Stimulated activated naive CD8-positive, alpha-beta T cell treated with anti-CD3 and anti-CD28 coated beads, Interleukin-15, Interleukin-2, amounts not matched to agents 100 ng/mL and 50 ng/mL, for 24 hours (primary cell): ENCODE results near the gene INPP4B.

Source experiments
- H3K27ac Mint-ChIP-seq: one replicate; pipeline ENCODE4 v1.8.0; 2021; ENCODE audit warnings: mild to moderate bottlenecking, mixed read lengths
- H3K27me3 Mint-ChIP-seq: one replicate; pipeline ENCODE4 v1.8.0; 2021; ENCODE audit warnings: mixed read lengths
- H3K36me3 Mint-ChIP-seq: one replicate; pipeline ENCODE4 v1.8.0; 2021; ENCODE audit warnings: low read depth, mixed read lengths
- H3K4me1 Mint-ChIP-seq: one replicate; pipeline ENCODE4 v1.8.0; 2021; ENCODE audit warnings: low read depth, mixed read lengths
- H3K4me3 Mint-ChIP-seq: one replicate; pipeline ENCODE4 v1.8.0; 2021; ENCODE audit warnings: mild to moderate bottlenecking, mixed read lengths
- H3K9me3 Mint-ChIP-seq: one replicate; pipeline ENCODE4 v1.8.0; 2021; ENCODE audit warnings: mixed read lengths

Gene INPP4B

GRCh38 chr4:142282870-142283431, 563.1 kb downstream of the INPP4B start:
- Mint-ChIP-seq H3K36me3 (peaks cover 13% of the 10 kb centered on the region), H3K27ac (no peak overlapping the region), H3K4me1 (peaks cover 24% of the 10 kb centered on the region), H3K4me3 (no peak overlapping the region), H3K27me3 (no peaks in the 10 kb centered on the region), H3K9me3 (no peaks in the 10 kb centered on the region)

- H3K4me3 Mint-ChIP-seq: no peak overlapping the region
- H3K36me3 Mint-ChIP-seq: peaks cover 18% of the 10 kb centered on the region
- H3K9me3 Mint-ChIP-seq: no peaks in the 10 kb centered on the region
- no peak overlapping the region for H3K27ac Mint-ChIP-seq
- peaks cover 28% of the 10 kb centered on the region for H3K4me1 Mint-ChIP-seq
- no peaks in the 10 kb centered on the region for H3K27me3 Mint-ChIP-seq
These were observed 564.1 kb downstream of the INPP4B start for GRCh38 chr4:142281999-142282398.

GRCh38 chr4:142278663-142279062, 567.4 kb downstream of the INPP4B start:
- peaks cover 20% of the 10 kb centered on the region for H3K36me3 Mint-ChIP-seq
- H3K4me3 Mint-ChIP-seq: no peak overlapping the region
- H3K4me1 Mint-ChIP-seq: peaks cover 46% of the 10 kb centered on the region
- no peaks in the 10 kb centered on the region for H3K27me3 Mint-ChIP-seq
- H3K9me3 Mint-ChIP-seq: no peaks in the 10 kb centered on the region
- H3K27ac Mint-ChIP-seq: no peak overlapping the region

- Mint-ChIP-seq H3K36me3 (peaks cover 20% of the 10 kb centered on the region), H3K27me3 (no peaks in the 10 kb centered on the region), H3K9me3 (no peaks in the 10 kb centered on the region), H3K4me3 (no peak overlapping the region), H3K4me1 (peaks cover 51% of the 10 kb centered on the region), H3K27ac (no peak overlapping the region)
These were observed 567.9 kb downstream of the INPP4B start for GRCh38 chr4:142278171-142278570.

GRCh38 chr4:142274137-142274536, 572.0 kb downstream of the INPP4B start:
- H3K4me3 Mint-ChIP-seq: no peak overlapping the region
- H3K36me3 Mint-ChIP-seq: peaks cover 48% of the 10 kb centered on the region
- H3K4me1 Mint-ChIP-seq: peaks cover 61% of the 10 kb centered on the region
- no peaks in the 10 kb centered on the region for H3K27me3 Mint-ChIP-seq
- H3K27ac Mint-ChIP-seq: peak overlapping the region; percentile 64
- no peaks in the 10 kb centered on the region for H3K9me3 Mint-ChIP-seq

GRCh38 chr4:142272452-142272851, 573.6 kb downstream of the INPP4B start:
- H3K36me3 Mint-ChIP-seq: peaks cover 52% of the 10 kb centered on the region

GRCh38 chr4:142271832-142272231, 574.3 kb downstream of the INPP4B start:
- H3K27ac Mint-ChIP-seq: no peak overlapping the region
- H3K27me3 Mint-ChIP-seq: no peaks in the 10 kb centered on the region
- peaks cover 67% of the 10 kb centered on the region for H3K4me1 Mint-ChIP-seq
- H3K4me3 Mint-ChIP-seq: no peak overlapping the region
- peaks cover 52% of the 10 kb centered on the region for H3K36me3 Mint-ChIP-seq
- no peaks in the 10 kb centered on the region for H3K9me3 Mint-ChIP-seq

More at GRCh38 chr4:142272452-142272851, 573.6 kb downstream of the INPP4B start:
- Mint-ChIP-seq H3K27ac (no peak overlapping the region), H3K9me3 (no peaks in the 10 kb centered on the region), H3K4me3 (no peak overlapping the region), H3K27me3 (no peaks in the 10 kb centered on the region), H3K4me1 (peaks cover 66% of the 10 kb centered on the region)

GRCh38 chr4:142267101-142267500, 579.0 kb downstream of the INPP4B start:
- Mint-ChIP-seq H3K36me3 (peaks cover 73% of the 10 kb centered on the region), H3K9me3 (no peaks in the 10 kb centered on the region), H3K4me1 (peaks cover 65% of the 10 kb centered on the region), H3K4me3 (no peak overlapping the region), H3K27ac (no peak overlapping the region), H3K27me3 (no peaks in the 10 kb centered on the region)

- Mint-ChIP-seq H3K4me3 (no peak overlapping the region), H3K4me1 (peaks cover 67% of the 10 kb centered on the region), H3K27ac (peak overlapping the region; percentile 59), H3K27me3 (no peaks in the 10 kb centered on the region), H3K9me3 (no peaks in the 10 kb centered on the region), H3K36me3 (peaks cover 77% of the 10 kb centered on the region)
These were observed 580.2 kb downstream of the INPP4B start for GRCh38 chr4:142265946-142266345.

- Mint-ChIP-seq H3K9me3 (no peaks in the 10 kb centered on the region), H3K27ac (peak overlapping the region; percentile 59), H3K4me1 (peaks cover 66% of the 10 kb centered on the region), H3K27me3 (no peaks in the 10 kb centered on the region), H3K4me3 (no peak overlapping the region), H3K36me3 (peaks cover 76% of the 10 kb centered on the region)
These were observed 580.6 kb downstream of the INPP4B start for GRCh38 chr4:142265536-142265935.

- Mint-ChIP-seq H3K27me3 (no peaks in the 10 kb centered on the region), H3K27ac (peak overlapping the region; percentile 56), H3K4me3 (peak overlapping the region; percentile 3), H3K4me1 (peaks cover 66% of the 10 kb centered on the region), H3K9me3 (no peaks in the 10 kb centered on the region), H3K36me3 (peaks cover 75% of the 10 kb centered on the region)
These were observed 581.1 kb downstream of the INPP4B start for GRCh38 chr4:142264961-142265360.

GRCh38 chr4:142262956-142263355, 583.1 kb downstream of the INPP4B start:
- no peaks in the 10 kb centered on the region for H3K9me3 Mint-ChIP-seq
- no peak overlapping the region for H3K27ac Mint-ChIP-seq
- H3K36me3 Mint-ChIP-seq: peaks cover 69% of the 10 kb centered on the region
- no peak overlapping the region for H3K4me3 Mint-ChIP-seq
- H3K4me1 Mint-ChIP-seq: peaks cover 51% of the 10 kb centered on the region
- H3K27me3 Mint-ChIP-seq: no peaks in the 10 kb centered on the region

- Mint-ChIP-seq H3K36me3 (peaks cover 54% of the 10 kb centered on the region), H3K9me3 (peaks cover 3% of the 10 kb centered on the region), H3K27me3 (no peaks in the 10 kb centered on the region), H3K4me1 (no peaks in the 10 kb centered on the region), H3K4me3 (no peak overlapping the region), H3K27ac (no peak overlapping the region)
These were observed 597.2 kb downstream of the INPP4B start for GRCh38 chr4:142248946-142249345.

GRCh38 chr4:142243255-142243654, 602.8 kb downstream of the INPP4B start:
- no peak overlapping the region for H3K4me3 Mint-ChIP-seq
- H3K27ac Mint-ChIP-seq: peak overlapping the region; percentile 47
- H3K27me3 Mint-ChIP-seq: no peaks in the 10 kb centered on the region
- no peaks in the 10 kb centered on the region for H3K9me3 Mint-ChIP-seq
- peaks cover 39% of the 10 kb centered on the region for H3K36me3 Mint-ChIP-seq
- peaks cover 4% of the 10 kb centered on the region for H3K4me1 Mint-ChIP-seq

GRCh38 chr4:142242156-142242555, 603.9 kb downstream of the INPP4B start:
- H3K4me1 Mint-ChIP-seq: peaks cover 4% of the 10 kb centered on the region
- no peaks in the 10 kb centered on the region for H3K9me3 Mint-ChIP-seq
- no peaks in the 10 kb centered on the region for H3K27me3 Mint-ChIP-seq
- no peak overlapping the region for H3K27ac Mint-ChIP-seq
- peaks cover 34% of the 10 kb centered on the region for H3K36me3 Mint-ChIP-seq
- no peak overlapping the region for H3K4me3 Mint-ChIP-seq

- no peaks in the 10 kb centered on the region for H3K9me3 Mint-ChIP-seq
- H3K4me3 Mint-ChIP-seq: no peak overlapping the region
- H3K27ac Mint-ChIP-seq: no peak overlapping the region
These were observed 607.5 kb downstream of the INPP4B start for GRCh38 chr4:142238589-142238988.

More at GRCh38 chr4:142238589-142238988, 607.5 kb downstream of the INPP4B start:
- Mint-ChIP-seq H3K27me3 (no peaks in the 10 kb centered on the region), H3K4me1 (peaks cover 4% of the 10 kb centered on the region), H3K36me3 (peaks cover 38% of the 10 kb centered on the region)
